Colonic mucosa (tissue), 4 donors: ENCODE results near the gene MAD1L1. TPM values are rescaled to one million over a fixed set of nuclear protein-coding genes. Genes with fewer than 3 reads are reported as not detected.

Experiments
- DNase-seq: peaks from one replicate; pipeline ENCODE4 v3.0.0-alpha.2; 2020
- H3K27ac ChIP-seq: fragments of 200-600 bp; one replicate; pipeline ENCODE4 v1.8.0; 2021
- H3K27me3 ChIP-seq: fragments of 200-600 bp; one replicate; pipeline ENCODE4 v1.8.0; 2021
- H3K36me3 ChIP-seq: fragments of 200-600 bp; one replicate; pipeline ENCODE4 v1.8.0; 2021
- H3K4me1 ChIP-seq: fragments of 200-600 bp; one replicate; pipeline ENCODE4 v1.8.0; 2021; ENCODE audit warnings: mild to moderate bottlenecking
- H3K4me3 ChIP-seq: fragments of 200-600 bp; one replicate; pipeline ENCODE4 v1.8.0; 2021
- H3K9ac ChIP-seq, 2 donors: one replicate each; pipeline ENCODE4 v1.7.0; 2013; ENCODE audit warnings: control low read depth in 2 of 2, low read depth in 2 of 2, low read length in 2 of 2
- H3K9me3 ChIP-seq: fragments of 200-600 bp; one replicate; pipeline ENCODE4 v1.8.0; 2021
- intact Hi-C: fragments of 100-400 bp; cut with DNase I; formaldehyde crosslinking; loops from one replicate; pipeline ENCODE4 v1.14.1; 2022
- total RNA-seq, 2 donors: library from RNA; stranded (reverse); fragmentation: NEBNext Ultra II Directional in 1 of 2; extraction: Animal tissue kit (Norgen Biotek cat#: 25700) in 1 of 2; gene quantifications; one replicate each; pipeline ENCODE4 v1.2.1, GENCODE V29; 2021
- TF ChIP-seq, protein P1 (sequence below): fragments of 200-600 bp; IDR thresholded peaks from one replicate; pipeline ENCODE4 v1.8.0; 2022; ENCODE audit warnings: antibody characterized with exemption, mild to moderate bottlenecking
- donor health status: healthy.
- donor health status: DM: no; HTN: no; CAD: no.
- donor health status: DM: no; HTN: no; CAD: no.

Gene MAD1L1
- total RNA-seq, 2 donors from 2014 or later = 18.2 to 47.0 TPM

DNA sequence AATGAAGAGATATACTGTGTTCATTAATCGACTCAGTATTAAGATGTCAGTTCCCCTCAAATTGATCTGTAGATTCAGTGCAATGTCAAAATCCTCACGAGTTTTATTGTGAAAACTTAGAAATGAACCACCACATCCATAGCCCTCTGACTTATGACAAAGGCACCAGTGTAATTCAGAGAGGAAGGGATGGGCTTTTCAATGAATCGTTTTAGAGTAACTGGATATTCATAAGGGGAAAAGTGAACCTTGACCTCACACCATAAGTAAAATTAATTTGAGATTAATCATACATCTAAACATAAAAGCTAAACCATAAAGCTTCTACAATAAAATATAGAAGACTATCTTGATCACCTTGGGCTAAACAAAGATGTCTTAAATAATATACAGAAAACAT is 434.6 kb downstream of the MAD1L1 start:
- Histone ChIP-seq H3K9me3 (no peaks in the 10 kb centered on the region), H3K36me3 (no peaks in the 10 kb centered on the region), H3K9ac (no peak overlapping the region), H3K4me3 (no peak overlapping the region), H3K4me1 (no peaks in the 10 kb centered on the region), H3K27ac (no peak overlapping the region), H3K27me3 (no peaks in the 10 kb centered on the region)
- intact Hi-C loops = no loop called here
- TF ChIP-seq, protein P1, sequence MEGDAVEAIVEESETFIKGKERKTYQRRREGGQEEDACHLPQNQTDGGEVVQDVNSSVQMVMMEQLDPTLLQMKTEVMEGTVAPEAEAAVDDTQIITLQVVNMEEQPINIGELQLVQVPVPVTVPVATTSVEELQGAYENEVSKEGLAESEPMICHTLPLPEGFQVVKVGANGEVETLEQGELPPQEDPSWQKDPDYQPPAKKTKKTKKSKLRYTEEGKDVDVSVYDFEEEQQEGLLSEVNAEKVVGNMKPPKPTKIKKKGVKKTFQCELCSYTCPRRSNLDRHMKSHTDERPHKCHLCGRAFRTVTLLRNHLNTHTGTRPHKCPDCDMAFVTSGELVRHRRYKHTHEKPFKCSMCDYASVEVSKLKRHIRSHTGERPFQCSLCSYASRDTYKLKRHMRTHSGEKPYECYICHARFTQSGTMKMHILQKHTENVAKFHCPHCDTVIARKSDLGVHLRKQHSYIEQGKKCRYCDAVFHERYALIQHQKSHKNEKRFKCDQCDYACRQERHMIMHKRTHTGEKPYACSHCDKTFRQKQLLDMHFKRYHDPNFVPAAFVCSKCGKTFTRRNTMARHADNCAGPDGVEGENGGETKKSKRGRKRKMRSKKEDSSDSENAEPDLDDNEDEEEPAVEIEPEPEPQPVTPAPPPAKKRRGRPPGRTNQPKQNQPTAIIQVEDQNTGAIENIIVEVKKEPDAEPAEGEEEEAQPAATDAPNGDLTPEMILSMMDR = no peak
- no peak for DNase-seq

DNA sequence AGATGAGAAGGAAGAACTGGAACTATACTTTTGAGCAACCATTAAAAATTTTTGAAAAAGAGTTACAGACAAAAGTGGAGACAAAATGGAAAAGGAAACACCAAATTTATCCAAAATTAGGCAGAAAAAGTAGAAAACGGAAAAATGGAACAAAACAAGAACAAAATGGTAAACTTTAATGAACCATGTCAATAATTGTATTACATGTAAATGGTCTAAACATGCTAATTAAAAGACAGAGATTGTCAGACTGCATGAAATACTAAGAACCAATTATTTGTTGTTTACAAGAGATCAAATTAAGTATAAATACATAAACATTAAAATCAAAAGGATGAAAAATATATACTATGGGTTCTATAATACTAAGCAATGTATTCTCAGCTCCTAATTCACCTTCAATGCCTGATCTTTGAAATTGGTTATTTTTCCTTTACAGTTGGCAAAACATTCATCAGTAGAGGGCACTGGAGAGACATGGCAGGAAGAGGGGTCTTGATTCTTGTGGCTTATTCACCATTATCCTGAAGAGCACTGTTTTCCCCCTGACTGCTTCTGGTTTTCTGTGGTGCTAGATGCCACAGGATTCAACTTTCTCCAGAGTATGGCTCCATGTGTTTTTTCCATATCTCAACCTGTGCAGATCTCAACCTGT is 437.7 kb downstream of the MAD1L1 start:
- Histone ChIP-seq H3K27me3 (no peaks in the 10 kb centered on the region), H3K27ac (no peak overlapping the region), H3K36me3 (no peaks in the 10 kb centered on the region), H3K4me3 (no peak overlapping the region), H3K4me1 (no peaks in the 10 kb centered on the region), H3K9ac (no peak overlapping the region), H3K9me3 (no peaks in the 10 kb centered on the region)
- intact Hi-C loops = no loop called here
- TF ChIP-seq, protein P1 = no peak
- no peak for DNase-seq

DNA sequence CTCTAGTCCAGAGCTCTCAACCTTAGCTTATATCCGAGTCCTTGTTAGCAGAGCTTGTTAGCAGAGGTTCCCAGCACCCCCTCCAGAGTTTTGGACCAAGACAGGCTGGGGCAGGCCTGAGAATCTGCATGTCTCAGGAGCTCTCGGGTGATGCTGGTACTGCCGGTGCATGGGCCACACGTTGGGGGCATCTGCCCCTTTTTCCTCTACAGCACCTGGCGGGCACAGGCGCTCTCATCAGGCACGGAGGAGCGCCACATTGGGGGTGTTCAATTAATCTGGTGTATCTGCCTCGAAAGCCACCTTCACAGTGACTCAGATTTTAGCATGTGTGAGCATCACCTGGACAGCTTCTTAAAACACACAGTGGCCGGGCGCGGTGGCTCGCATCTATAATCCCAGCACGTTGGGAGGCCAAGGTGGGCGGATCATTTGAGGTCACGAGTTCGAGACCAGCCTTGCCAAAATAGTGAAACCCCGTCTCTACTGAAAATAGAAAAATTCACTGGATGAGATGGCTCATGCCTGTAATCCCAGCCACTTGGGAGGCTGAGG is 445.0 kb downstream of the MAD1L1 start:
- TF ChIP-seq, protein P1 = no peak
- H3K9me3 ChIP-seq = no peaks in the 10 kb centered on the region
- no peak overlapping the region for H3K9ac ChIP-seq
- DNase-seq = no peak
- no peaks in the 10 kb centered on the region for H3K27me3 ChIP-seq
- intact Hi-C loops = no loop called here
- H3K27ac ChIP-seq = no peak overlapping the region
- H3K4me1 ChIP-seq = no peaks in the 10 kb centered on the region
- no peak overlapping the region for H3K4me3 ChIP-seq
- H3K36me3 ChIP-seq = no peaks in the 10 kb centered on the region

DNA sequence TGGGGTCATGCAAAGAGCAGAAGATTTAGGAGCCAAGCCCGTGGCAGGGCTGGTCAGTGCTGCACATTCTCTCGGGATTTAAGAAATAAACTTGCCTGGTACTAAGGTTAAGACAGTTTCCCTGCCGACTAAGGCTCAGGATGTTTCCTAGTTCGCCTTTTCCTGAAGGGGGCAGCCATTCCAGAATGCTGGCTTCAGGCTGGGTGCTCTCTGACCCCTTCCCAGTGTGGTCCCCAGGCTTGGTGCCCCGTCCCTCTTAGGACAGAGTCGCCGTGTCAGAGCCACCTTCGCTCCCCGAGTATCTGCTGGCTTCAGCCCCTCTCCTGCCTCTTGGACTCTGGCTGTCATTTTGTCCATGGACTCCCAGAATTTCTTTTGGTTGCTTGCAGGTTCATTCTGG is 445.5 kb downstream of the MAD1L1 start:
- Histone ChIP-seq H3K27me3 (no peaks in the 10 kb centered on the region), H3K9ac (no peak overlapping the region), H3K9me3 (no peaks in the 10 kb centered on the region), H3K36me3 (no peaks in the 10 kb centered on the region), H3K4me1 (no peaks in the 10 kb centered on the region), H3K4me3 (no peak overlapping the region), H3K27ac (no peak overlapping the region)
- intact Hi-C loops = no loop called here
- no peak for DNase-seq
- TF ChIP-seq, protein P1 = no peak

DNA sequence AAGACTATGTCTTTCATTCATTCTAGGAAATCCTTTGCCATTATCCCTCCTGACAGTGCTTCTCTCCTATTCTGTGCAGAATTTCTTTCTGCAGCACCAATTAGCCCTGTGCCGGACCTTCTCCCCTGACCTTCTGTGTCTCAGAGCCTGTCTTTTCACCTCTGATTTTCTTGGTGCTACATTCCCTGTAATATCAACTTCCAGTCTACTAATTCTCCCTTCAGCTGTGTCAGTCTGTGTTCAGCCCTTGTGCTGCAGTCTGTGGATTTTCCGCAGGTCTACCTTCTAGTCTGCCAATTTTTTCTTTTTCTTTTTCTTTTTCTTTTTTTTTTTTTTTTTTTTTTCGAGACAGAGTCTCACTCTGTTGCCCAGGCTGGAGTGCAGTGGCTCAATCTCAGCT is 446.9 kb downstream of the MAD1L1 start:
- Histone ChIP-seq H3K9me3 (no peaks in the 10 kb centered on the region), H3K4me3 (no peak overlapping the region), H3K9ac (no peak overlapping the region), H3K27me3 (no peaks in the 10 kb centered on the region), H3K27ac (no peak overlapping the region), H3K4me1 (no peaks in the 10 kb centered on the region), H3K36me3 (no peaks in the 10 kb centered on the region)
- intact Hi-C loops = no loop called here
- DNase-seq = no peak
- TF ChIP-seq, protein P1 = no peak
